Spleen (tissue), 7 donors: ENCODE measurements around the gene MARK3.

ENCODE experiments used
- POLR2A ChIP-seq, 3 donors: fragments of 450-650 bp; IDR thresholded peaks; one replicate each; pipeline ENCODE4 v1.5.1; 2017; ENCODE audit warnings: antibody characterized with exemption in 3 of 3, mild to moderate bottlenecking in 1 of 3
- POLR2AphosphoS5 ChIP-seq, 3 donors: sonication (generic); formaldehyde crosslinking; IDR thresholded peaks; one replicate each; pipeline ENCODE4 v1.5.1; 2017; ENCODE audit warnings: antibody characterized with exemption in 3 of 3
- TF ChIP-seq, protein P1 (sequence below), 11 experiments: fragments of 200-600 bp in 7 of 11; fragments of 450-650 bp in 4 of 11; sonication (generic) in 4 of 11; IDR thresholded peaks in 8 of 11; conservative IDR thresholded peaks in 3 of 11; 1 replicate in 7 of 11; 2 replicates in 4 of 11; pipeline versions ENCODE4 v1.4.0 to v1.8.0; 2016 to 2021; ENCODE audit warnings: antibody characterized with exemption in 11 of 11, inconsistent platforms in 4 of 11, mild to moderate bottlenecking in 1 of 11
- donor health status: DM: no; HTN: no; CAD: no; lungs with moderate emphysema.
- donor health status: DM: no; HTN: no; CAD: no.
- donor health status: DM: no; HTN: no; CAD: no.

DNA sequence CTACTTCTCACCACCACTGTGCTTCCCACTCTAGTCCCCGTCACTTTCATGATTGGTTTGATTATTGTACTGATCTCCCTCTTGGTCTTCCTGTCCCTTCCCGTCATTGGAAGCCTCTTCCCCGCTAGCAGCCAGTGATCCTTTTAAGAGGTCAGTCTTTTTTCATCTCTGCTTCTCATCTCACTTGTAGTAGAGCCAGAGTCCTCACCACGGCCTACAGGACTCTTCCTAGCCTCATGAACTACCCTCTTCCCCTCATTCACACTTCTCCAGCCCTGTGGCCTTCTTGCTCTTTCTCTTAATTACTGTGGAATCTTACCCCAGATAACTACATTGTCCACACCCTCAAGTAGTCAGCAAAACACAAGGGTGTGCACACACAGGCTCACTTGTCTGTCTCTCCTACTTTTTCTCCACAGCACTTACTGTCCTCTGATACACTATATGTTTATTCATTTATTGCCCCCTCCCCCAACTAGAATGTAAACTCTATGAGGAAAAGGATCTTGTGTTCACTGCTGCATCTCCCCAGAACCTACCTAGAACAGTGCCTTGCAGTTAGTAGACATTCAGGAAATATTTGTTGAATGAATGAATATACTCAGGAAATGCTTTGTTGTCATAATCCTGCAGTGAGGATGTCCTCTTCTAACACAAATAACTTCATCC is 71.1 kb downstream of the MARK3 start:
- TF ChIP-seq, protein P1, sequence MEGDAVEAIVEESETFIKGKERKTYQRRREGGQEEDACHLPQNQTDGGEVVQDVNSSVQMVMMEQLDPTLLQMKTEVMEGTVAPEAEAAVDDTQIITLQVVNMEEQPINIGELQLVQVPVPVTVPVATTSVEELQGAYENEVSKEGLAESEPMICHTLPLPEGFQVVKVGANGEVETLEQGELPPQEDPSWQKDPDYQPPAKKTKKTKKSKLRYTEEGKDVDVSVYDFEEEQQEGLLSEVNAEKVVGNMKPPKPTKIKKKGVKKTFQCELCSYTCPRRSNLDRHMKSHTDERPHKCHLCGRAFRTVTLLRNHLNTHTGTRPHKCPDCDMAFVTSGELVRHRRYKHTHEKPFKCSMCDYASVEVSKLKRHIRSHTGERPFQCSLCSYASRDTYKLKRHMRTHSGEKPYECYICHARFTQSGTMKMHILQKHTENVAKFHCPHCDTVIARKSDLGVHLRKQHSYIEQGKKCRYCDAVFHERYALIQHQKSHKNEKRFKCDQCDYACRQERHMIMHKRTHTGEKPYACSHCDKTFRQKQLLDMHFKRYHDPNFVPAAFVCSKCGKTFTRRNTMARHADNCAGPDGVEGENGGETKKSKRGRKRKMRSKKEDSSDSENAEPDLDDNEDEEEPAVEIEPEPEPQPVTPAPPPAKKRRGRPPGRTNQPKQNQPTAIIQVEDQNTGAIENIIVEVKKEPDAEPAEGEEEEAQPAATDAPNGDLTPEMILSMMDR (IDR thresholded peaks at IDR 0.05 in 8 of 11, conservative IDR thresholded peaks at IDR 0.05 in 3 of 11), result no peak
- TF ChIP-seq POLR2A (IDR thresholded peaks at IDR 0.05) (no peak), POLR2AphosphoS5 (IDR thresholded peaks at IDR 0.05) (no peak)
